T-helper 2 cell (primary cell): ENCODE data around the gene SNRPN.
"Not testable (repeated sequence)": the region's sequence is repeated elsewhere in the genome, so short reads cannot be mapped to it uniquely, and the experiment has no call there.

ENCODE experiments used
- DNase-seq, 5 experiments: peaks; one replicate each; pipeline versions ENCODE4 v3.0.0 to v3.0.0-alpha.2; 2012 to 2022

Gene SNRPN

DNA sequence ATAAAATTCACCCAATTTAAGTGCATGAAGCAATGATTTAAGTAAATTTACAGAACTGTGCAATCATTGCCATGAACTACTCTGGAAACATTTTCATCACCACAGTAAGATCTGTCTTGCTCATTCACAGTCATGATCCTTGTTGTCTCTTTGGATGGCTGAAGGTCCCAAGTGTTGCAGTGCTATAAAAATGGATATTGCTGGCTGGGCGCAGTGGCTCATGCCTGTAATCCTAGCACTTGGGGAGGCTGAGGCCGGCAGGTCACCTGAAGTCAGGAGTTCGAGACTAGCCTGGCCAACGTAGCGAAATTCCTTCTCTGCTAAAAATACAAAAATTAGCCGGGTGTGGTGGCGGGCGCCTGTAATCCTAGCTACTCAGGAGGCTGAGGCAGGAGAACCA lies 17.0 kb downstream of the SNRPN start:
- no peak for DNase-seq

GRCh38 chr15:24972707-24973106 lies 17.9 kb downstream of the SNRPN start:
- DNase-seq, result not testable (repeated sequence)

DNA sequence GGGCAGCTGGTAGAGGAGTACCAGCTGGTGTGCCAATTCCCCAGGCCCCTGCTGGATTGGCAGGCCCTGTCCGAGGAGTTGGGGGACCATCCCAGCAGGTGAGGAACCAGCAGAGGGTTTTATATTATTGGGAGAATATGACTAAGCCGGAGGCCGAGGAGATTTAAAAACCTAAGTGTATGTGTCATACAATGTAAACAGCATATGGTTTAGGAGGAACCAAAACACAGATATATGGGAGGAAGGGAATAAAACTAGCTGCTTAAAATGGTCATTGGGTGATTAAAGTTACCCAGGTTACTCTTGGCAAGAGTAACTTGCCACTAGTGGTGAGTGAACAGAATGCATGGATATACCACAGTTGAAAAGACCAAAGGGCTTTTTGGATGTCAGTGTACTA lies 22.1 kb downstream of the SNRPN start:
- DNase-seq, result no peak

DNA sequence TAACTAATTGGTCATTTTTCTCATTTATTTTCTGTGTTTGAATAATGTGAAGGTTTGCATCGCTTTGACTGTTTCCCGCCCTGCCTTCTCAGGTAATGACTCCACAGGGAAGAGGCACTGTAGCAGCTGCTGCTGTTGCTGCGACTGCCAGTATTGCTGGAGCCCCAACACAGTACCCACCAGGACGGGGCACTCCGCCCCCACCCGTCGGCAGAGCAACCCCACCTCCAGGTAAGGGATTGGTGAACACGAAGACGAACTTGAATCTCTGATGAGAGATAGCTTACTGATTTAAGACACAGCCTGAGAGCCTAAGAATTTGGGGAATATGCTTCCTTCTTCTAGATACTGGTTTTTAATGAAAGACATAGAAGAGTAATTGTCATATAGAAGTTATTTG lies 22.9 kb downstream of the SNRPN start:
- no peak for DNase-seq

DNA sequence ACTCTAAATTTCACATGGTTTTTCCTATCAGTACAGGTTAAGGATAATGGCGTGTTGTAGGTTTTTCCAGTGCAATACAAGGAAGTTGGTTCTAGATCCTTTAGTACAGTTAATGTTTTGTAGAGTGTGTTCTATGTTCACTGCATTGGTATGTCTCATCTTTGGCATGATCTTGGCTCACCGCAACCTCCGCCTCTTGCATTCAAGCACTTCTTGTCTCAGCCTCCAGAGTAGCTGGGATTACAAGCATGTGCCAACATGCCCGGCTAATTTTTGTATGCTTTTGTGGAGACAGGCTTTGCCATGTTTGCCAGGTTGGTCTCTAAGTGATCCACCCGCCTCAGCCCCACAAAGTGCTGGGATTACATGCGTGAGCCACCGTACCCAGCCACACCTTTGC lies 30.4 kb downstream of the SNRPN start:
- DNase-seq, result no peak

DNA sequence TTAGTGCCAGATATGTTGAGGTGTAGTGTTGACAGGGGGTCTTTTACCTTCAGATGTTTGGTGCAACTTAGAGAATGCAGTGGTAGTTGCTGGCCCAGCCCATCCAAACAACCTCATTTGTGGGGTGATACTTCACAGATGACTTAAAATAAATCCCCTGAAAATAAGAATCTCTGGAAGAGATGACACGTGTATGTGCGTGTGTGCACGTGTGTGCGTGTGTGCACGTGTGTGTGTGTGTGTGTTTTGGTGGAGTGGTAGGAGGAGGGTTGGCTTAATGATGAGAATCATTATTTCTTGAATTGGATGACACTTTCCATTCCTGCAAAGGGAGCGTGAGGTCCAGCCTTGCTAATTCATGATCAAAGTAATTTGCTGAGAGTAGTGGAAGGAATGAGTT lies 31.9 kb downstream of the SNRPN start:
- no peak for DNase-seq

GRCh38 chr15:25019434-25019833 lies 64.6 kb downstream of the SNRPN start:
- DNase-seq, result no peak

DNA sequence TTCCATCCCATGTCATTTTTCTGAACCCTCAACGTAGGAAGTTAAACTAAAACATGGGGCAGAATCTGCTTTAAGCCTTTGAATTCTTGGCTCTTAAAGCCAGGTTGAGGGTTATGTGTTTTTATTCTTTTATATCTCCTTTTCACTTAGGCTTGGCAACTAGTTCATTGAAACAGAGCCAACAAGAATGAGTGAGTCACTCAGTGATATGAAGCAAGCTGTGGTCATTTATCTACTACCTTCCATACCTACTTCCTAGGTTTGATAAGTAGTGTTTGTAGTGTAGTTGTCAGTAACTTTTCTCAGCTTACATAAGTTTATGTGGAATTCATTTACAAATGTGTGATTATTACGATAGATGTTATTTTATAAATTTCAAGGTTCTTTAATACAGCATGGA lies 67.4 kb downstream of the SNRPN start:
- DNase-seq, result no peak
